Stimulated activated CD4-positive, alpha-beta T cell treated with anti-CD3 and anti-CD28 coated beads, Interleukin-4, amount 100 ng/mL, for 24 hours (primary cell): ENCODE measurements around the gene MEF2C.

Source experiments
- DNase-seq: peaks from one replicate; pipeline ENCODE4 v3.0.0-alpha.2; 2020

Gene MEF2C

GRCh38 chr5:88792144-88792840 lies 90.7 kb downstream of the MEF2C start:
- no peak for DNase-seq

GRCh38 chr5:88787856-88788255 lies 95.1 kb downstream of the MEF2C start:
- no peak for DNase-seq

- no peak for DNase-seq
Observed at GRCh38 chr5:88786789-88787188, 96.2 kb downstream of the MEF2C start.

GRCh38 chr5:88785746-88786565 lies 97.0 kb downstream of the MEF2C start:
- no peak for DNase-seq

- DNase-seq = no peak
Observed at GRCh38 chr5:88782571-88782970, 100.4 kb downstream of the MEF2C start.

- DNase-seq = no peak
Observed at GRCh38 chr5:88780736-88781135, 102.2 kb downstream of the MEF2C start.

GRCh38 chr5:88778736-88779135 lies 104.2 kb downstream of the MEF2C start:
- no peak for DNase-seq

- DNase-seq = no peak
Observed at GRCh38 chr5:88776692-88777091, 106.3 kb downstream of the MEF2C start.

GRCh38 chr5:88772831-88773230 lies 110.2 kb downstream of the MEF2C start:
- no peak for DNase-seq

- DNase-seq = no peak
Observed at GRCh38 chr5:88772047-88772446, 110.9 kb downstream of the MEF2C start.

- DNase-seq = no peak
Observed at GRCh38 chr5:88770276-88771257, 112.4 kb downstream of the MEF2C start.

GRCh38 chr5:88769165-88769564 lies 113.8 kb downstream of the MEF2C start:
- no peak for DNase-seq

- DNase-seq = no peak
Observed at GRCh38 chr5:88768411-88768810, 114.6 kb downstream of the MEF2C start.

GRCh38 chr5:88765798-88766197 lies 117.2 kb downstream of the MEF2C start:
- no peak for DNase-seq

GRCh38 chr5:88765171-88765570 lies 117.8 kb downstream of the MEF2C start:
- DNase-seq = no peak

- no peak for DNase-seq
Observed at GRCh38 chr5:88761939-88762338, 121.0 kb downstream of the MEF2C start.

GRCh38 chr5:88761269-88761850 lies 121.6 kb downstream of the MEF2C start:
- DNase-seq = no peak

GRCh38 chr5:88760527-88760926 lies 122.5 kb downstream of the MEF2C start:
- DNase-seq = no peak

GRCh38 chr5:88758591-88758990 lies 124.4 kb downstream of the MEF2C start:
- DNase-seq = no peak

- no peak for DNase-seq
Observed at GRCh38 chr5:88758184-88758583, 124.8 kb downstream of the MEF2C start.

GRCh38 chr5:88756953-88757352 lies 126.0 kb downstream of the MEF2C start:
- no peak for DNase-seq

GRCh38 chr5:88748666-88749065 lies 134.3 kb downstream of the MEF2C start:
- no peak for DNase-seq

GRCh38 chr5:88746438-88746882 lies 136.5 kb downstream of the MEF2C start:
- no peak for DNase-seq
